WI38 (cell line): ENCODE measurements around the gene SLAIN2.

ENCODE experiments used
- H3K4me3 ChIP-seq: 2 replicates; pipeline ENCODE4 v1.5.1; 2011; ENCODE audit warnings: low read depth, mild to moderate bottlenecking, control low read depth, low read length
- CTCF ChIP-seq: IDR thresholded peaks from 2 replicates; pipeline ENCODE4 v1.5.1; 2012; ENCODE audit warnings: low read depth, mild to moderate bottlenecking, control low read depth, low read length

Gene SLAIN2

DNA sequence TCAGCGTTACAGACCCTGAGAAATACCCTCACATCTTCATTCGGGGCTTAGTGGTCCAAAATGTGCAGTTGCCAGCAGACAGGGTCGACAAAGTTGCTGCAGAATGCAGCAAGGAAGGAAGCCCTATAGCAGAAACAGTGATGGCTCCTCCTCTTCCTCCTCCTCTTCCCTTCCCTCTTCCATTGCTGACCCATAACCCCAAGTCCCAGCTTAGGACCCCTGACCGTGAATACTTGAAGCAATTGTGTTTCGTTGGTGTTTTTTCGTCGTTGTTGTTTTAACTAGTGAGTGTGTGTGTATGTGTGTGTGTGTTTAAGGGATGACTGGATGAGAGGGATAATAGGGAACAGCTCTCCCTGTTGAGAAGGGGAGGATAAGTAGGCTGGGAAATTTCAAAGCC lies 69.5 kb downstream of the SLAIN2 start:
- TF ChIP-seq CTCF: no peak
- no peak overlapping the region for H3K4me3 ChIP-seq

- H3K4me3 ChIP-seq: no peak overlapping the region
- TF ChIP-seq CTCF: no peak
Measured at GRCh38 chr4:48420144-48420543, 78.8 kb downstream of the SLAIN2 start.

GRCh38 chr4:48421101-48421500 lies 79.8 kb downstream of the SLAIN2 start:
- TF ChIP-seq CTCF: no peak

GRCh38 chr4:48428926-48429325 lies 87.6 kb downstream of the SLAIN2 start:
- TF ChIP-seq CTCF: no peak
- no peak overlapping the region for H3K4me3 ChIP-seq

More at GRCh38 chr4:48421101-48421500, 79.8 kb downstream of the SLAIN2 start:
- H3K4me3 ChIP-seq: no peak overlapping the region

GRCh38 chr4:48429709-48430474 lies 88.6 kb downstream of the SLAIN2 start:
- TF ChIP-seq CTCF: no peak
- no peak overlapping the region for H3K4me3 ChIP-seq

DNA sequence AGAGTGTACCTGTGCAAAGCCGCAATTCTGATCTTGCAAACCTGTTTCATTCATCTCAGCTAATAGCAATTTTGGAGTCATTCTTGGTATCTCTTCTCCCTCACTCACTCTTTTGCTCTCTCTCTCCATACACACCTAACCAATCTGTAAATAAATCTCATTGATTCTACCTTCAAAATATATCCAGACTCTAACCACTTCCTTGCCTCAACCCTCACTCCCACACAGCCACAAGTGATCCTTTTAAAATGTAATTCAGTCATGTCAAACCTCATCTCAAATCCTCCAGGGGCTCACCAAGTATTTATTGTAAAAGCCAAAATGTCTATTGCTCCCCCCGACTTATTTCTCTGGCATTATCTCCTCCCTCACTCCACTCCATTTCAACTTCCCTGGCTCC lies 90.1 kb downstream of the SLAIN2 start:
- no peak for TF ChIP-seq CTCF

GRCh38 chr4:48432017-48432416 lies 90.7 kb downstream of the SLAIN2 start:
- no peak overlapping the region for H3K4me3 ChIP-seq
- TF ChIP-seq CTCF: no peak

More for the DNA sequence above, 90.1 kb downstream of the SLAIN2 start:
- H3K4me3 ChIP-seq: no peak overlapping the region
